ENCODE measurements around the gene ZMAT5.

Gene ZMAT5

GRCh38 chr22:29751669-29752068 is 15.1 kb downstream of the ZMAT5 start:
- DNase-seq, result no peak

DNA sequence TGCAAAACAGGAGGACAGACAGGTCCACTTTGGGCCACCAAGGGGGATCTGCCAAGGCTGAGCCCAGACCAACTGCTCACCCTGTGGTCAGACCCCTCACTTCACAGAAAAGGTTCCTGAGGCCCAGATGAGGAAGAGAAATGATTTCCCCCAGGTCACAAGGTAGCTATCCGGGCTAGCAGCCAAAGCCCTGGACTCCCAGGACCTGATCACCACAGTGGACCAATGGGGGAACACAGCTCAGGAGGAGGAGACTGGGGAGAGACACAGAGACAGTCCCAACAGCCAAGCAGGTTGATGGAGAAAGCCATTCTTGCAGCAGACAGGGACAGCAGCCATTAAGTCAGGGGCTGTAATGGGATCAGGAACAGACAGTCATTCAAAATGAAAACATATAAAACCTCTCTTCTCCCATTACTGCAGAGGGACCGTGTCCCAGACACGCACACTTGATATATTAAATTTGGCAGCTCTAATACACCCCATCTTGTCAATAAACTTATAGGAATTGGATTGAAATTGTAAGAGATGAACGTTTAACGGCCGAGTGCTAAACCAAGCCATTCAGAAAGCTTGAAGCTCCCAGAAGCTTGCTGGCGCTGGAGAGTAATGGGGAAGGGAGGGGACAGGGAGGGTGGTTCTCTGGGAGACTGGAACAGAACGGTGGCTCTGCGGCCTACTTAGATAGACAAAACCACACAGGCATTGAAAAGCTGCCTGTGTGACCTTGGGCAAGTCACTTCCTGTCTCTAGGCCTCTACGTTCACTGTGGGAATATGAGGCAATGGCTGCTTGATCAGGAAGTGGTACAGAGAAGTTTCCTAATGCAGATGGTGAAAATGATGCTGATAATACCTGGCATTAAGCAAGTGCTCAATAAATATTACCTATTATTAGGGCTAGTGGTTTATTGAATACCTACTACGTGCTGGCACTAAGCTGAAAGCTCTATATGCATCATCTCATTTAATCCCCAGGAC is 16.0 kb downstream of the ZMAT5 start:
- DNase-seq, result peak; percentile 27

DNA sequence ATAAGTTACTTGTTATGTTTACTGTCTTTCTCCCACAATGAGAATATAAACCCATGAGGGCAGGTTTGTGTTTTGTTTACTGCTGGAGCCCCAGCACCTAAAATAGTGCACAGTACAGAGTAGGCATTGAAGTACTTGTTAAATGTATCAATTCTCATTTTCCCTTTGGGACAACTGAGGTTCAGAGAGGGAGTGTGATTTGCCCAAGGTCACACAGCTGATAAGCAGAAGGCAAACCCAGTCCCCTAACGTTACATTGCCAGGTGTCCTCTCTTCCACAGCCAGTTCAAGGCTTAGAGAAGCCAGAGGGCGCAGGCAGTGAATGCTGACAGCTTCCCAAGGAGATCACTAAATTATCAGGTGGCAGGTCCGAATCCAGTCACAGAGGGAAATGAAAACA is 16.8 kb downstream of the ZMAT5 start:
- DNase-seq, result no peak

DNA sequence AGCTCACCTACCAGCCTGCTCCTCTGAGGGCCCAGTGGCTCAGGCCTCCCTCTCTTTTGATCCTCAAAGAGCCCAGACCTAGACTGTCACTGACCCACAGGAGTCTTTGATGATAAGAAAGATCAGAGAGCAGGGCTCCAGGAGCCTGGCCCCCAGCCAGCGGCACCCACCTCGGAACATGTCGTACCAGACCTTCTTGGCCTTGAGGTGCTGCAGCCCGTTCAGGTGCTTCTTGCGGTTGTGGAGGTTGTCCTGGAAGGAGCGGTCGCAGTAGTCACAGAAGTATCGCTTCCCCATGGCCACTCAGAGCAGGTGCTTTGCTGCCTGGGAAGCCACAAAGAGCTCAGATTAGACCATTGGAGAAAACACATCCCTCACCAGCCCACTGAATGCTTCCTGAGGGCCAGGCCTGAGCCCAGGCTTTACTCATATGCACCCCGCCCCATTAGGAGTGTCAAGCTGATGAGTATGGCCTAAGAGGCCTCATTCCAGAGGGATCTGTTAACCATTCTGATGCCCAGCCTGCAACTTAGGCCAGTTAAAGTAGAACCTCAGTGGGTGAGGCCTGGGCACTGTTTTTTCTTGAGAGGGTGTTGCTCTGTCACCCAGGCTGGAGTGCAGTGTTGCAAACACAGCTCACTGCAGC is 18.4 kb downstream of the ZMAT5 start:
- no peak for DNase-seq

GRCh38 chr22:29747832-29748231 is 19.0 kb downstream of the ZMAT5 start:
- DNase-seq, result no peak

GRCh38 chr22:29744902-29745301 is 21.9 kb downstream of the ZMAT5 start:
- peak; percentile 99 for DNase-seq

DNA sequence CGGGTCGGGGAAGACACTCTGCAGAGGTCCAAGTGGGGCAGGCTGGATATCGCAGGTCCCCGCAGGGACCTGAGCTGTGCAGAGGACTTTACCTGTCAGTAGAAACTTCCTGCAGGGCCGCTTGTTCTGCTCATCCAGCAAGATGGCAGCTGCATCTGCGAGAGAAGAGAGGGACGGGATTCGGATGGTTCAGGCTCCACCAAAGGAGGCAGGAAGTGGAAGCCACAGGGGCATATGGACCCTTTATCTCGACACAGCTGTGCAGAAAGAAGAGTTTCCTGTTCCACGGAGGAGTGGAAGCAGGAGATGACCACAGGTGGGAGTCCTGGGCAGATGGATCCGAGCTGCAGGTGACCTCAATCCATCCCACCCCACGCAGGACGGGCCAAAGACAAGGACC is 24.5 kb downstream of the ZMAT5 start:
- no peak for DNase-seq

- no peak for DNase-seq
Measured at GRCh38 chr22:29741926-29742325, 24.9 kb downstream of the ZMAT5 start.

DNA sequence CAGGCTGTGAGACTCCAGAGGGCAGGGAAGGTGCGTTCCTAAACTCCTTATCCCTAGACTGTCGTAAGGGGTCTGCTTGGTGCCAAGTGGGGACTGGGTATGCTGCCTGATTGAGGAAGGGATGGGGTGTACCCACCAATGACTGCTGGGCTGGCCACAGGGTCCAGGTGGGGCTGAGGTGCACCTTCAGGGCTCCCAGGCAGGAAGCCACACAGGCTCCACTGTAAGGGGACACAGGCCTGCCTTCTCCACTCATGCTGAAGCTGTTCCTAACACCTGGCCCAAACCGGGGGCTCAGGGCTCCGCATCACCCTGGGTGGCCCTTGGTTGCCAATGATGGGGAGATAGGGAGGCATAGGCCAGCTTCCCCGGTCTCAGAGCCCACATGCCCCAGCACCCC is 26.6 kb downstream of the ZMAT5 start:
- DNase-seq, result no peak

DNA sequence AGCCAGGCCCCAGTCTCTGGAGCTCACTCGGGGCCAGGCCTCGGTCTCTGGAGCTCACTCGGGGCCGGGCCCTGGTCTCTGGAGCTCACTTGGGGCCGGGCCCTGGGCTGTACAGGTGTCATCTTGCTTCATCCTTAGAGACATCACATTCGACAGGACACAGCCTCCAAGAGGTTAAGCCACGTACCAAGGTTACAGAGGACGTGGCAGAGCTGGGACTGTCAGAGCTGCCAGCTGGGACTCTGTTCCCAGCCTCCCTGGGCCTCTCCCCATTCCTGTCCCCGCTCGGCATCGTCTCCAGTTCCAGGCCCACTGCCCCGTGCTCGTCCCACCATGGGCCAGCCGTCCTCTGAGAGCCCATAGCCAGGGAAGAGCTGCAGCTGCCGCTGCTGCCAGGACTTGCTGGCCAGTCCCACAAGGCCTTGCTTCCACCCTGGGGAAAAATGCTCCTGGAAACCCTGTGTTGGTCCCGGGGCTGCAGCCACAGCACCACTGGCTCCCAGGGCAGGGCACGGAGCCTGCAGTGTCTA is 27.4 kb downstream of the ZMAT5 start:
- no peak for DNase-seq

- DNase-seq, result no peak
Measured at GRCh38 chr22:29738118-29738815, 28.5 kb downstream of the ZMAT5 start.

DNA sequence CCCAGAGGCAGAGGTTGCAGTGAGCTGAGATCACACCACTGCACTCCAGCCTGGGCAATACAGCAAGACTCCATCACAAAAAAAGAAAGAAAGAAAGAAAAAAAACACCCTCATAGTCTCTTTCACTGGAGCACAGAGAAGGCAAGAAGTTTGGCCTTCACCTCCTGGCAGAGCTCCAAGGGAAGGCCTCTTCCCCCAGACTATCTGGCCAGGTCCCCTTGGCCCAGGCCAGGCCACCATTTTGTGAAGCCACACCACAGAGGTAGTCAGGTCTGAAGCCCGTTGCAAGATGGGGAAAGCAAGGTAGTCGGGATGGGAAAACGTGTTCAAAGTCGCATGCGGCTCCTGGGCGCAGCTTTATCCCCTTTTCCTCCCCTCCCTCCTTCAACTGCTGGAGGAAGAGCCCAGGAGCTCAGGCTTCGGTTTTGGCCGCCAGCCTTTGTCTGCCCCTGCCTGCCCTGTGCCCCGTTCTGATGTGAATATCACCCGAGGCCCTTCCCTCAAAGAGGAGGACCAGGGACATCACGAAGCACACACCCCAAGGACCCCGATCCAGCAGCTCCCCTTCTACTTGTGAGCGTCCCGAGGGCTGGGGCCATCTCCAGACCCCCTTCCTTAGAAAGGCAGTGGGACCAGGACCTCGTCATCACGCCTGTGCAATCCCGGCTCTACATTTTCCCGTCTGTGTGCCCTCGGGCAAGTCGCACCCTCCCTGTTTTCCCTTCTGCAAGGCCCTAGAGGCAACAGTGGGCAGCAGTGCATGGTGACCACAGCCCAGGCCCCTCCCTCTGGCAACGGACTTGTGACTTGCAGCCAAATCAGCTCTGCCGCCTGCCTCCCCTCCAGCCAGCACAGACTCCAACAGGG is 29.3 kb downstream of the ZMAT5 start:
- peak; percentile 64 for DNase-seq

DNA sequence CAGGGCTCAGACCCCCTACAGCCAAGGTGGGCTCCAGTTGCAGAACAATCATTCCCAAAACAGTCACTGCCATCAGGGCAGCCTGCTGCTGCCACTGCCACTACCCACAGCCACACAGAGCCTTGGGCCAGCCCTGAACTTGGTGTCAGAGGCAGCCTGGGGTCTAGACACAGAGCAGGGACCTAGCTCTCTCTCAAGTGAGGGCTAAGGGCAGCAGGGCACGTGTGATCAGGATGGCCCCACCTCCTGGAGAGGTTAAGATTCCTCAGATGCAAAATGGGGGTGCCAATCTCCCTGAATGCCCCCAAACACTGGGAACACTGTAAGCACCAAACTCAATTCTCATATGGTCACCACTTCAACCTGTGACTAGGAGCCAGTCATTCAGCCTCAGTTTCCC is 31.4 kb downstream of the ZMAT5 start:
- no peak for DNase-seq

- no peak for DNase-seq
Measured at GRCh38 chr22:29734838-29735237, 32.0 kb downstream of the ZMAT5 start.

DNA sequence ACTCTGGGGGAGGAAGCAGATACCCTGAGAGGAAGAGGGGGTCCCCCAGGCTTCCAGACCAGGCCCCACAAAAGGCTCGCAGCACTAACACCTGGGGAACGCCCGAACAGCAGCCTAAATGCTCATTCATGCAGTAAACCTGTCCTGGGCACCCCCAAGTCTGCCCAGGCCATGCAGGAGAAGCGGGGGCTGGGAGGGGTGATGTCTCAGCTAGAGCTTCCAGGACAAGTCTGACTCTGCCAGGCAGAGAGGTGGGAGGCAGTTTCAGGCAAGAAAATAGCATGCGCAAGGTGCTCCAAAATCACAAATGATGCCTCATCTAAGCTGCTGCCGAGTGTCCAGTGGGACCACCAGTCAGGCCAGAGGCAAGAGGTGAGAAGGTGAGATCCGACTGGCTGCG is 32.4 kb downstream of the ZMAT5 start:
- DNase-seq, result no peak

- DNase-seq, result peak; percentile 57
Measured at GRCh38 chr22:29733362-29734201, 33.2 kb downstream of the ZMAT5 start.

GRCh38 chr22:29732883-29733282 is 33.9 kb downstream of the ZMAT5 start:
- DNase-seq, result no peak

DNA sequence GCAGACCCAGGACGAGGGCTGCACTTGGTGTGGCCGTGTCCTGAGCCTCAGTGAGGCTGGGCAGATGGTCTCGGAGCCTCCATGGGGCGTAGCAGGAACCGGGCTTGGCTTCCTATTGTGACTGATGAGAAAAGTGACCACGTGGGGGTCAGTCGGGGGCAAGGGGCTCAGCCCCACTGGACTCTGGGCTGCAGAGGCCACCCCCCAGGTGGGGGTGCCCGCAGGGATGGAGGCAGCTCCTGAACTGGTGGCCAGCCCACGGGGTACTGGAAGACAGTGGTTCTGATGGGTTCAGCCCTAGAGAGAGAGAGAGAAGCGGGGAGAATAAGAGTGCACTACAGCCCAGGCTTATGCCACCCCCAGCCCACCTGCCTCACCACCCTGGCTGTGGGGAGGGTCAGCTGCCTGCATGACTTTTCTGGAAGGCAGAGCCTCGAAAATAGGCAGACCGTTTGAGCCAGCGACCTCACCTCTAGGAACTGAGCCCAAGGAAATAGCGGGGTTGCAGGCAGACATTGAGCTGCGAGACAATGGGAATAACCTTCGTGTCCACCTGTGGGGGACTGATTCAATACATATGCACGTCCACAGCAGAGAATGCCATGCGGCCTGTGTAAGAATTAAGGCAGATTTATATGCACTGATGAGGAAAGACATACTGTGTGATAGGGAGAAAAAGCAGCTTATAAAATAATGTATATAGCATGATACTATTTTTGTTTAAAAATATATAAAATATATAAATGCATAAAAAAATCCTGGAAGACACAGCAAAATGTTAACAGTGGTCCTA is 35.6 kb downstream of the ZMAT5 start:
- no peak for DNase-seq

GRCh38 chr22:29729161-29729560 is 37.6 kb downstream of the ZMAT5 start:
- no peak for DNase-seq

DNA sequence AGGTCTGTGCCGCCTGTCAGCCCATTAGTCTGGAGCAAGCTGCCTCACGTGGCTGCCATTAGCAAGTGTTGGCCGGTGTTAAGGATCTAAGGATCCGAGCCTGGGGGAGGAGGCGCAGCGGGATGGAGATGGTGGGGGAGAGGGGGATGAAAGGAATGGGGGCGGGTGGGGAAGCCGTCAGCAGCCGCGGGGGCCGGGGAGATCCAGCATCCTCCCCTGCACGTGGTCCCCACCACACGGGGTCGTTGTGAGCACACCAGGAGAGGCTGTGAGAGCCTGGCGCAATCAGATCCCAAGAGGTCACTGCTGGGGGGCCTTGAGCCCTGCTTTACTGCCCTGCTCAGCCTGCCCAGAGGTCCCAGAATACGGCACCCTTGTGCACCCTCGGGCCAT is 39.7 kb downstream of the ZMAT5 start:
- DNase-seq, result no peak
